Endothelial cell of umbilical vein (primary cell): ENCODE data around the gene BMERB1. TPM values are rescaled to one million over a fixed set of nuclear protein-coding genes. Genes with fewer than 3 reads are reported as not detected.
"Not testable (repeated sequence)": the region's sequence is repeated elsewhere in the genome, so short reads cannot be mapped to it uniquely, and the experiment has no call there.

Source experiments
- BruUV-seq: library from RNA; stranded (reverse); fragments of 400-500 nt; replicated peaks from 2 replicates; lab custom pipeline; 2021; lab: Mats Ljungman, UMichigan
- CTCF ChIA-PET: fragments of 300-600, 350-600 bp; sonication (Branson Sonifier 250); formaldehyde crosslinking; loops from one replicate; lab custom pipeline; 2021; ENCODE audit warnings: antibody characterized with exemption, inconsistent platforms; lab: Charles Lee
- POLR2A ChIA-PET: fragments of 300-600, 350-600 bp; sonication (Branson Sonifier 250); formaldehyde crosslinking; loops from one replicate; lab custom pipeline; 2021; ENCODE audit warnings: antibody characterized with exemption, inconsistent platforms; lab: Charles Lee
- DNase-seq: peaks from one replicate; pipeline ENCODE4 v3.0.0-alpha.2; 2011; ENCODE audit warnings: low read depth, low spot score
- FAIRE-seq: peaks from 2 replicates; lab custom pipeline; 2011; peaks lifted over from hg19 to GRCh38; lab: Jason Lieb, UNC
- H2AFZ ChIP-seq: 2 replicates; pipeline ENCODE4 v1.6.0; 2012; ENCODE audit warnings: low read depth, low read length, control low read depth, inconsistent platforms
- H3K27ac ChIP-seq: 2 replicates; pipeline ENCODE4 v1.5.1; 2011; ENCODE audit warnings: low read depth, mild to moderate bottlenecking, control low read depth, low read length, moderate library complexity; ENCODE audit not compliant: insufficient read depth
- H3K27me3 ChIP-seq, 2 experiments: 2 replicates each; pipeline versions ENCODE4 v1.6.0 to v1.6.1; 2011; ENCODE audit warnings: low read length in 2 of 2, mixed read lengths in 1 of 2; ENCODE audit not compliant: control insufficient read depth in 2 of 2, insufficient read depth in 2 of 2
- H3K36me3 ChIP-seq, 2 experiments: 2 replicates in 1 of 2; 3 replicates in 1 of 2; pipeline ENCODE4 v1.5.1; 2011; ENCODE audit warnings: low read length in 2 of 2, mild to moderate bottlenecking in 1 of 2, moderate library complexity in 1 of 2; ENCODE audit not compliant: control insufficient read depth in 2 of 2, insufficient read depth in 2 of 2; ENCODE audit errors: extremely low read depth in 1 of 2
- H3K4me1 ChIP-seq: 3 replicates; pipeline ENCODE4 v1.5.1; 2011; ENCODE audit warnings: mild to moderate bottlenecking, low read length; ENCODE audit not compliant: control insufficient read depth, insufficient read depth; ENCODE audit errors: extremely low read depth
- H3K4me2 ChIP-seq: 2 replicates; pipeline ENCODE4 v1.6.1; 2011; ENCODE audit warnings: low read length, control low read depth, mixed read lengths; ENCODE audit not compliant: insufficient read depth
- H3K4me3 ChIP-seq, 3 experiments: fragments of 200-600 bp in 1 of 3; sonication (generic), shearing (Covaris generic) in 1 of 3; replicated peaks in 1 of 3; 2 replicates each; pipeline ENCODE4 v1.5.1; 2011 to 2016; ENCODE audit warnings: control low read depth in 3 of 3, low read length in 3 of 3, mild to moderate bottlenecking in 2 of 3, inconsistent platforms in 1 of 3, low read depth in 1 of 3, moderate library complexity in 1 of 3; ENCODE audit not compliant: insufficient read depth in 1 of 3
- H3K79me2 ChIP-seq: 2 replicates; pipeline ENCODE4 v1.6.0; 2012; ENCODE audit warnings: low read length, inconsistent platforms; ENCODE audit not compliant: control insufficient read depth, insufficient read depth
- H3K9ac ChIP-seq: replicated peaks from 2 replicates; pipeline ENCODE3; 2011; ENCODE audit warnings: low read length, control low read depth; ENCODE audit not compliant: insufficient read depth; ENCODE audit errors: extremely low read depth
- H3K9me1 ChIP-seq: replicated peaks from 3 replicates; pipeline ENCODE4 v1.6.0; 2011; ENCODE audit warnings: mild to moderate bottlenecking, low read length; ENCODE audit not compliant: control insufficient read depth, insufficient read depth; ENCODE audit errors: extremely low read depth
- H3K9me3 ChIP-seq: replicated peaks from 2 replicates; pipeline ENCODE4 v1.5.1; 2012; ENCODE audit warnings: low read length, inconsistent platforms; ENCODE audit not compliant: control insufficient read depth, insufficient read depth
- H4K20me1 ChIP-seq: replicated peaks from 2 replicates; pipeline ENCODE3; 2011; ENCODE audit warnings: mild to moderate bottlenecking, low read length; ENCODE audit not compliant: control insufficient read depth, insufficient read depth; ENCODE audit errors: extremely low read depth
- EZH2 ChIP-seq: IDR thresholded peaks from 2 replicates; pipeline ENCODE4 v1.6.1; 2012; ENCODE audit warnings: borderline replicate concordance, low read depth, mild to moderate bottlenecking, moderate library complexity, low read length, inconsistent platforms; ENCODE audit not compliant: severe bottlenecking
- FOS ChIP-seq: IDR thresholded peaks from 2 replicates; pipeline ENCODE4 v1.6.1; 2011; ENCODE audit warnings: mild to moderate bottlenecking, low read length, moderate library complexity, borderline replicate concordance; ENCODE audit not compliant: insufficient read depth
- GATA2 ChIP-seq: IDR thresholded peaks from 2 replicates; pipeline ENCODE4 v1.7.0; 2011; ENCODE audit warnings: low read depth, mild to moderate bottlenecking, moderate library complexity, mixed read lengths, low read length; ENCODE audit not compliant: insufficient read length, insufficient read depth
- JUN ChIP-seq: IDR thresholded peaks from 2 replicates; pipeline ENCODE4 v1.6.1; 2011; ENCODE audit warnings: borderline replicate concordance, low read depth; ENCODE audit not compliant: insufficient read length, insufficient read depth
- MYC ChIP-seq: IDR thresholded peaks from one replicate; pipeline ENCODE4 v1.6.1; 2011; ENCODE audit warnings: mild to moderate bottlenecking, low read depth, low read length
- POLR2A ChIP-seq: IDR thresholded peaks from 2 replicates; pipeline ENCODE4 v1.6.1; 2012; ENCODE audit warnings: low read depth, mild to moderate bottlenecking, control low read depth, low read length
- POLR2AphosphoS5 ChIP-seq: IDR thresholded peaks from 2 replicates; pipeline ENCODE4 v1.6.1; 2012; ENCODE audit warnings: low read depth, mild to moderate bottlenecking, control low read depth, low read length, moderate library complexity; ENCODE audit not compliant: insufficient read depth
- dilution Hi-C: fragments of 300-500 bp; cut with MboI; formaldehyde crosslinking; loops from one replicate; pipeline ENCODE4 v1.15.0; 2019; ENCODE audit warnings: low sequenced_read_pairs; ENCODE audit not compliant: extremely low pct_ligation_motif_present
- intact Hi-C: fragments of 100-400 bp; cut with micrococcal nuclease; formaldehyde crosslinking; loops from one replicate; pipeline ENCODE4 v1.10.0; 2022
- polyA plus RNA-seq, 4 experiments: library from polyadenylated mRNA; depleted of rRNA in 3 of 4; stranded (reverse) in 3 of 4; unstranded in 1 of 4; fragments of >200 nt; gene quantifications; 2 replicates each; pipeline versions ENCODE4 v1.2.1 to v1.2.3, GENCODE V29; 2011 to 2012; ENCODE audit warnings: missing spikeins in 1 of 4
- total RNA-seq: library from RNA; stranded (reverse); gene quantifications from 2 replicates; pipeline ENCODE4 v1.2.3, GENCODE V29; 2021
- TF ChIP-seq, protein P1 (sequence below), 2 donors: IDR thresholded peaks; 1 replicate in 1 of 2; 2 replicates in 1 of 2; pipeline ENCODE4 v1.5.1; 2011; ENCODE audit warnings: low read length in 2 of 2, mild to moderate bottlenecking in 2 of 2, moderate library complexity in 2 of 2, control low read depth in 1 of 2, inconsistent platforms in 1 of 2, low read depth in 1 of 2; ENCODE audit not compliant: insufficient read depth in 1 of 2; ENCODE audit errors: extremely low read depth in 1 of 2
- TF ChIP-seq, protein P2 (sequence below): IDR thresholded peaks from 2 replicates; pipeline ENCODE4 v1.6.1; 2011; ENCODE audit not compliant: insufficient read depth, insufficient read length

BMERB1 gene
- total and polyA plus RNA-seq, 2 donors (not counting 3 experiments of a cell fraction or from before 2014, with no cell fraction given): 14.1 to 17.4 TPM

DNA sequence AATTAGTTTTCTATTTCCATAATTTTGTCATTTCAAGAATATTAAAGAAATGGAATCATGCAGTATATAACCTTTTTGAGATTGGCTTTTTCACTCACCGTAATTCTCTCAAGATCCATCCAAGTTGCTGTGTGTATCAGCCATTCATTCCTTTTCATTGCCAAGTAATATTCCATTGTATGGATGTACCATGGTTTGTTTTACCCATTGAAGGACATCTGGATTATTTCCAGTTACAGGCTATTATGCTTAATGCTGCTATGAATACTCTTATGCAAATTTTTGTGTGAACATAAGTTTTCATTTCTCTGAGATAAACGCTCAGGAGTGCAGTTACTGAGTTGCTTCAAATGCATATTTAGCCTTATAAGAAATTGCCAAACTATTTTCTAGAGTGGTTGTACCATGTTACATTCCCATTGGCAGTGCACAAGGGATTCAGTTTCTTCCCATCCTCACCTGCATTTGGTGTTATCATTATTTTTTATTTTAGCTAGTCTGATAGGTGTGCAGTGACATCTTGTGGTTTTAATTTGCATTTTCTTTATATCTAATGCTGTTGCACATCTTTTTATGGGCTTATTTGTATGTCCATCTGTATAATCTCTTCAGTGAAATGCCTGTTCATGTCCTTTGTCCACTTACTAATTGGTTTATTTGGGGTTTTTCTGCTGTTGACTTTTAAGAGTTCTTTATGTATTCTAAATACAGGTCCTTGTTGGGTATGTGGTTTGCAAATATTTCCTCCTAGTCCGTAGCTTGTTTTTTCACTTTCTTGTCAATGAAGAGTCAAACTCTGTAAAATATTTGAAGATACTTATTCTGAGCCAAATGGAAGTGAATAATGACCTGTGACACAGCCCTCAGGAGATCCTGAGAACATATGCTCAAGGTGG lies 32.7 kb downstream of the BMERB1 start:
- H3K27me3 ChIP-seq: no peaks in the 10 kb centered on the region
- TF ChIP-seq JUN: no peak
- no peak for TF ChIP-seq GATA2
- no peak for TF ChIP-seq MYC
- TF ChIP-seq, protein P1, sequence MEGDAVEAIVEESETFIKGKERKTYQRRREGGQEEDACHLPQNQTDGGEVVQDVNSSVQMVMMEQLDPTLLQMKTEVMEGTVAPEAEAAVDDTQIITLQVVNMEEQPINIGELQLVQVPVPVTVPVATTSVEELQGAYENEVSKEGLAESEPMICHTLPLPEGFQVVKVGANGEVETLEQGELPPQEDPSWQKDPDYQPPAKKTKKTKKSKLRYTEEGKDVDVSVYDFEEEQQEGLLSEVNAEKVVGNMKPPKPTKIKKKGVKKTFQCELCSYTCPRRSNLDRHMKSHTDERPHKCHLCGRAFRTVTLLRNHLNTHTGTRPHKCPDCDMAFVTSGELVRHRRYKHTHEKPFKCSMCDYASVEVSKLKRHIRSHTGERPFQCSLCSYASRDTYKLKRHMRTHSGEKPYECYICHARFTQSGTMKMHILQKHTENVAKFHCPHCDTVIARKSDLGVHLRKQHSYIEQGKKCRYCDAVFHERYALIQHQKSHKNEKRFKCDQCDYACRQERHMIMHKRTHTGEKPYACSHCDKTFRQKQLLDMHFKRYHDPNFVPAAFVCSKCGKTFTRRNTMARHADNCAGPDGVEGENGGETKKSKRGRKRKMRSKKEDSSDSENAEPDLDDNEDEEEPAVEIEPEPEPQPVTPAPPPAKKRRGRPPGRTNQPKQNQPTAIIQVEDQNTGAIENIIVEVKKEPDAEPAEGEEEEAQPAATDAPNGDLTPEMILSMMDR (IDR thresholded peaks at IDR 0.05; ENCODE audit: extremely low read depth in 1 of 2, insufficient read depth in 1 of 2, low read depth in 1 of 2, low read length in 2 of 2): no peak
- TF ChIP-seq POLR2AphosphoS5: no peak
- no peak for TF ChIP-seq EZH2
- TF ChIP-seq POLR2A: no peak
- TF ChIP-seq, protein P2, sequence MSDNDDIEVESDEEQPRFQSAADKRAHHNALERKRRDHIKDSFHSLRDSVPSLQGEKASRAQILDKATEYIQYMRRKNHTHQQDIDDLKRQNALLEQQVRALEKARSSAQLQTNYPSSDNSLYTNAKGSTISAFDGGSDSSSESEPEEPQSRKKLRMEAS: no peak
- TF ChIP-seq FOS: no peak
- no peak overlapping the region for H3K27ac ChIP-seq
- CTCF ChIA-PET: interaction anchor here (0.6 to 1.9 kb wide), 5 partner anchors 40 to 176 kb away, joined by 3 to 20 read pairs (median 5); partner anchors contain the start of gene MARF1
- FAIRE-seq (no peak), DNase-seq (no peak)
- BruUV-seq: no TSS peak
- no peaks in the 10 kb centered on the region for H3K79me2 ChIP-seq
- POLR2A ChIA-PET: no interaction called here
- intact Hi-C loops (loop anchor here (1.0 kb wide), 1 partner anchor 40 kb away; no protein-coding TSS in a partner anchor), dilution Hi-C loops (no loop called here)
- no peak overlapping the region for H3K4me2 ChIP-seq
- no peaks in the 10 kb centered on the region for H3K9me1 ChIP-seq
- H3K36me3 ChIP-seq: no peaks in the 10 kb centered on the region
- no peak overlapping the region for H3K4me3 ChIP-seq
- H3K9me3 ChIP-seq: no peaks in the 10 kb centered on the region
- H2AFZ ChIP-seq: no peak overlapping the region
- no peaks in the 10 kb centered on the region for H3K4me1 ChIP-seq
- H3K9ac ChIP-seq: no peak overlapping the region
- H4K20me1 ChIP-seq: no peaks in the 10 kb centered on the region

DNA sequence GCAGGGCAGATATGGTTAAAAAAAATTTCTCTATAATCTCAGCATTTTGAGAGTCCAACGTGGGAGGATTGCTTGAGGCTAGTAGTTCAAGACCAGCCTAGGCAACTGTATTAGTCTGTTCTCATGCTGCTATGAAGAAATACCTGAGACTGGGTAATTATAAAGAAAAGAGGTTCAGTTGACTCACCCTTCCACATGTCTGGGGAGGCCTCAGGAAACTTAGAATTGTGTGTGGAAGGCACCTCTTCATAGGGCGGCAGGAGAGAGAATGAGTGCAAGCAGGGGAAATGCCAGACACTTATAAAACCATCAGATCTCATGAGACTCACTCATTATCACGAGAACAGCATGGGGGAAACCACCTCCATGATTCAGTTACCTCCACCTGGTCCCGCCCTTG lies 42.6 kb downstream of the BMERB1 start:
- H3K9me3 ChIP-seq, H3K4me1 ChIP-seq, H3K9me1 ChIP-seq, H3K27me3 ChIP-seq, H4K20me1 ChIP-seq, H3K27ac ChIP-seq, BruUV-seq, H3K79me2 ChIP-seq, FAIRE-seq, DNase-seq, H3K36me3 ChIP-seq, dilution Hi-C loops, CTCF ChIA-PET, POLR2A ChIA-PET, intact Hi-C loops, H3K4me3 ChIP-seq, H2AFZ ChIP-seq, H3K4me2 ChIP-seq, H3K9ac ChIP-seq: not testable (repeated sequence)
